Medulla oblongata (tissue), 1 donor: Measurements from ENCODE around the gene UBE2V1.
"Not testable (repeated sequence)": the region's sequence is repeated elsewhere in the genome, so short reads cannot be mapped to it uniquely, and the experiment has no call there.

ENCODE experiments used
- DNase-seq: peaks from one replicate; pipeline ENCODE4 v3.0.0-alpha.2; 2015; ENCODE audit errors: extremely low spot score

UBE2V1 gene

DNA sequence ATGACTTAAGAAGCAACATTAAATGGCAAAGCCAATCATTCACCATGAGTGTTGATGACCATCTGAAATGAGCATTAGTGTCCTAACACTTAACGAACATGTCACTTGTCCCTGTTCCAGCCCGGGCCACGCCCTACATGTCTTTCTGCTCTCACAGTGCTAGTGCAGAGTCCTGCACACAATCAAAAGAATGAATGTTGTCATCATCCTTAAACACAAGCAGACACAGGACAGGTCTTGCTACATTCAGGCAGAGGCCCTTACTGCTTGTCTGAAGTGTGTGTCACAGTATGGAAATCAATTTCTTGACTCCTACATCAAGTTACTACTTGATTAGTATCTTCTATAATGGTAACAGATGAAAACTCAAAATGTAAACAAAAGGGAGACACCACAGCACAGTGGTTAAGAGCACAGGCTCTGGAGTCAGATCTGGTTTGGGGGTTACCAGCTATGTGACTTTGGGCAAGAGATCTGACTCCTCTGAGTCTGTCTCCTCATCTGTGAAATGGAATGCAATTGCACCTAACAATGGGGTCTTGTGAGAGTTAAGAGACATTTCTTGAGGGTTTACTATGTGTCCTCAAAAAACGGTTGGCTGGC is 17.4 kb downstream of the UBE2V1 start:
- DNase-seq, result no peak

DNA sequence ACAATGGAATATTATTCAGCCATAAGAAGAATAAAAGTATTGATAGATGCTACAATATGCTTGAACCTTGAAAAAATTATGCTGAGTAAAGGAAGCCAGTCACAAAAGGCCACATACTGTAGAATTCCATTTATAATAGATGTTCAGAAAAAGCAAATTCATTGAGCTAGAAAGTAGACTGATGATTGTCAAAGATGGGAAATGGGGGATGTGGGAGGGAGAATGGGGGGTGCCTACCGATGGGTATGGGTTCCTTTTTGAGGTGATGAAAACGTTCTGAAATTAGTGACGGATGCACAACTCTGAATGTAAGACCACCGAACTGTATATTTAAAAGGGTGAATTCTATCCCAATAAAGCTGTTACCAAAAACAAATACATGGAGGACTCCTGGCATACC is 18.4 kb downstream of the UBE2V1 start:
- no peak for DNase-seq

DNA sequence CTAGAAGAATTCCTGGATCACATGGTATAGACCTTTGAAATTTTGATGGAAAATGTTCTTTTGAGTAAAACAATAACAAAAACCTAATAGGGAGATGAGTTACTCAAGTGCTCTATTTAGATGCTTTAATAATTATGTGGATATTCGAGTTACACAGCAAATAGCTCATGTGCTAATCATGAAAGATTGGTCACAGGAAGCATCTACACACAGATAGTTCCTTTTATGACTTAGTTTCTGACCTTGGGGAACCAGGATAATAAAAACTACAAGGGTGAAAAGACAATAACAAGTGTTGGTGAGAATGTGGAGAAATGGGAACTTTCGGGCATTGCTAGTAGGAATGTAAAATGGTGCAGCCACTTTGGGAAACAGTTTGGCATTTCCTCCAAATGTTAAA is 19.7 kb downstream of the UBE2V1 start:
- DNase-seq, result no peak

DNA sequence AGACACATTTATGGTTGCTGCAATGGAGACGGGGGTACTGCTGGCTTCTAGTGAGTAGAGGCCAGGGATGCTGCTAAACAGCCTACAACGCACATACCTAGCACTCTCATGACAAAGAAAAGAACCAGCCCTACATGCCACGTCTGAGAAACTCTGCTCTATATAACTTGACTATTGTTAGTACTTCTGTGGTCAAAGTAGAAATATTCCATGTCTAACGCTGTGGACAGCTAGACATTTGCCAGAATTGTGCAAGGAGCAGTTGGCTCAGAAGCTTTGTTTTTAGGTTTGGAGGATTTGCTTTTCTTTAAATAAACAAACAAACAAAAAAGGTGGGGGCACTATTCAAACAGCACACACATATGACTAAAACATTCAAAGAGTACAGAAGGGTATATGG is 20.5 kb downstream of the UBE2V1 start:
- DNase-seq, result no peak

DNA sequence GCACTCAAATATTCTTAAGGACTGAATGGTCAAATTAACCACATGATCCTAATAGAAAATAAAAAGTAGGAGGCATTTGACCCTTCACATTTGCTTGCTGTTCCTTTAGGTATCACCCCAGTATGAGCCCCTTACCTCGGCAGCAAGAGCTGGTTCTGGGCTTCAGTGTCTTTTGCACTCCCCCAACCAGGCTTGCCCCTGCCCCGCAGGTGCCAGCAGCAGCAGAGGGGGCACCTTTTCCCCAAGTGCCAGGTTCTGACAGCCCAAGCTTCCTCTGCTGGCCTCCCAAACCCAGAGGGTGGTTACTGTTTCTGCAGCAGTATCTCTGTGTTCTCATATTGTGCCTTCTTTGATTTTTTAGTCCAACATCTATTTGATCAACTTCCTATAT is 23.2 kb downstream of the UBE2V1 start:
- DNase-seq, result no peak

DNA sequence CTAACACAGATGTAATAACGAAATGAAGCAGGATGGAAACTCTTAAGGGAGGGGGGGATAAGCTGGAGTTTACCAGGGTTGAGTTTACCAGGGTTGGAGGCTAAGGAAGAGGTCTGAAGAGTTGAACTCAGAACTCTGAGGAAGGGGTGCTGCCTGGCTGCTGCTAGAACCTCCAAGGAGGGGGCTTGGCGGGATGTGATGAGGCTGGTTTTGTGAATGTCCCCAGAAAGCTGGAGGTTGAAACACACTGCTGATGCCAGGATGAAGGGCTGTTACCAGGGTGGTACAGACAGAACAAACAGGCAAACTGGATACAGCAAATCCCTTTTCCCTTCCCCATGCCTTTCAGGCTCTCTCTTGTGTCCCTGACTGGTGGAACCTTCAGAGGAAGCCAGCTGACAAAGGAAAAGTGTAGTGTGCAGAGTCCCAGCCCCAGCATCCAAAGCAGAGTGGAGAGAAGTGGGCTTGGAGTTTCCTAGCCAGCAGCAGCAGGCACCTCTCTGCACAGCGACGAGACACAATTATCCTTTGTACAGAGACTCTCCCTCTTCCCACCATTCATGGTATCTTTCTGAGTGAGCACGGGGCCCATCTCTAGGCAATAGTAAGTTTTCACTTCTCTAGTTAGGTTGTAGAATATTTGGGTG is 23.7 kb downstream of the UBE2V1 start:
- peak; percentile 65 for DNase-seq

DNA sequence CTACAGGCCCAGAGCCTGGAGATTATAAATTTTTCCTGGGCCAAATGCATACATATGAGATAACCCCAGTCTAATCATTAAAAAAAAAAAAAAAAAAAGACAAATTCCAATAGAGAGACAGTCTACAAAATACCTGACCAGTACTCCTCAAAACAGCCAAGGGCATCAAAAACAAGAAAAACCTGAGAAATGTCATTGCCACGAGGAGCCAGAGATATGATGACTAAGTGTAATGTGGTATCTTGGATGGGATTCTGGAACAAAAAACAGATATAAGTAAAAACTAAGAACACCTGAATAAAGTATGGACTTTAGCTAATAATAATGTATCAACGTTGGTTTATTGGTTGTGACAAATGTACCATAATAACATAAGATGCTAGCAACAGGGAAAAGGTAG is 24.9 kb downstream of the UBE2V1 start:
- no peak for DNase-seq

DNA sequence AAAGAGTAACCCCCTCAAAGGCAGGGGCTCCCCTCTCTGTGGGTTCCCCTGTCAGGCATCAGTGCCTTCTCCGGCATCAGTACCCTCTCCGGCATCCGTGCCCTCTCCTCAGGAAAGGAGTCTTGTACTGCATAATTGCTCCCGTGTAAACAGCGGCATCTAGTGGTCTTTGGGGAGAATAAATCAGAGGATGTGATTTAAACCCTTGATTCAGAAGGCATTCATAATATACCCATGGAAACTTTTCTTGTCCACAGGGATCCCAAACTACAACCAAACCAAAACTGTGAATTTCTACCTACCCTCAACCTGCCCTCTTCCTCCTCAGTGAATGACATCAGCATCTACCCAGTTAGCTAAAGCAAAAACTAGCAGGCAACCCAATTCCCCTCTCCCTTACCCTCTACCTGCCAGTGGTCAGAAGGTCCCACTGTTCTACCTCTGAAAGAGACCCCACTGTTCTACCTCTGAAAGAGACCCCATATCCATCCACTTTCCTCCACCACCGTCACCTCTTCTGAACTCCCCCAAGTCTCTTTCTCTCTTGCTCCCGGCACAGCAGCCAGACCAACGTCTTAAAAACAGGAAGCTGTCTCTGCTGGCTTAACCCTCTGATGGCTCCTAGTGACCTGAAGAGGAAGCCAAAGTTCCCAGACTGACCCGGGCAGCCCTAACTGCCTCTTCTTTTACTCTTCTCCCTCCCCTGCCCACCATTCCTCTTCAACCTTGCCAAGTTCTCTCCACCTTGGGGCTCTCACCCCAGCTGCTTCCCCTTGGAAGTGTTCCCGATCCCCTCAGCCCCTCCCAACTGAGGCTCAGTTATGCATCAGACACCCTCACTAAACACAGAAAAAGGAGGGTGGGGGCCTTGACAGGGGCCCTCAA is 27.2 kb downstream of the UBE2V1 start:
- DNase-seq, result peak; percentile 87

DNA sequence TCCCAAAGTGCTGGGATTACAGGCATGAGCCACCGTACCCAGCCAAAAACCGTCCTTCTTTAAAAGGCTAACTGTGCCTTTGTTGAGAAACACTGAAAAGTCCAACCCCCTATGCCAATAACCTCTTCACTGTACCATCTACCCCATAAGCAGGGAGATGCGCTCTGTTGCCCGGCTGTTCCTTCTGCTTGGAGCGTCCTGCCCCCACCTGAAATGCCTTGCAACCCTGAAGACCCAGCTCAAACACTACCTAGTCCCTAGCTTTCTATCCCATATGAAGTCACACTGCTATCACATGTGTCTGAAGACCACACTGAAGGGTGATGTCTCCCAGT is 27.8 kb downstream of the UBE2V1 start:
- no peak for DNase-seq

DNA sequence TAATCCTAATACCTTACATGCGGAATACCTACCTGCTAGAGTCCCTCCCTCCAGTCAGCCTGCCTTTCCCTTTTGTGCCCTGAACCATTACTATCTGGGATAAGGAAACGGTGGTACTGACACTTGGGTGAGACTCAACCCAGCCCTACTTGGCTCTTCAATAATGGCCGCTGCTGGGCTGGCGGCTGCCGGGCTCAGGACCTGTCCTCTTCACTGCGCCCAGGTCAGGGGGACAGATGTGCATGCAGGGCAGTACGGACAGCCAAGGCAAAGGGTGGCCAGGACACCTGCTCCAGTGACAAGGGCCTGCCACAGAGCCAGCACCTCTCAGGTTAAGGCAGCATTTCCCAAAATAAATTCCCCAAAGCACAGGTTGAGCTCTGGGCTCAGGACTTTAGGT is 29.9 kb downstream of the UBE2V1 start:
- DNase-seq, result no peak

DNA sequence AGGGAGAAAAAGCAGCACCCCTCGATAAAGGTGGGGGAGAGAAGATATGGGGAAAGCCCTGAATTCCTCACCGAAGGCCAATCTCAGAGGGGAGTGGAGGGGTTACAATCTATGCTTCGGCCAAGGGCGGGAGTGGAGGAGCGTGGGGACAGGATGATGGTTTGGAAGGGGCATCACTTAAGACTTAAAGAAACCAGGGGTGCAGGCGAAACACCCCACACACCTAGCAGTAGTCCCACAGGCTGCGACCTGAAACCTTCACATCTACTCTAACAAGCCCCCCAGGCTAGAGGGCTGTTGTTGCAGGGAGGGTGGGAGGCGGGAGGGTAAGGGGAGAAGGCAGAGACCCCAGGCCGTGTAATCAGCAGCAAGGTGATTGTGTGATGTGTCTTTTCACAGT is 30.9 kb downstream of the UBE2V1 start:
- not testable (repeated sequence) for DNase-seq

DNA sequence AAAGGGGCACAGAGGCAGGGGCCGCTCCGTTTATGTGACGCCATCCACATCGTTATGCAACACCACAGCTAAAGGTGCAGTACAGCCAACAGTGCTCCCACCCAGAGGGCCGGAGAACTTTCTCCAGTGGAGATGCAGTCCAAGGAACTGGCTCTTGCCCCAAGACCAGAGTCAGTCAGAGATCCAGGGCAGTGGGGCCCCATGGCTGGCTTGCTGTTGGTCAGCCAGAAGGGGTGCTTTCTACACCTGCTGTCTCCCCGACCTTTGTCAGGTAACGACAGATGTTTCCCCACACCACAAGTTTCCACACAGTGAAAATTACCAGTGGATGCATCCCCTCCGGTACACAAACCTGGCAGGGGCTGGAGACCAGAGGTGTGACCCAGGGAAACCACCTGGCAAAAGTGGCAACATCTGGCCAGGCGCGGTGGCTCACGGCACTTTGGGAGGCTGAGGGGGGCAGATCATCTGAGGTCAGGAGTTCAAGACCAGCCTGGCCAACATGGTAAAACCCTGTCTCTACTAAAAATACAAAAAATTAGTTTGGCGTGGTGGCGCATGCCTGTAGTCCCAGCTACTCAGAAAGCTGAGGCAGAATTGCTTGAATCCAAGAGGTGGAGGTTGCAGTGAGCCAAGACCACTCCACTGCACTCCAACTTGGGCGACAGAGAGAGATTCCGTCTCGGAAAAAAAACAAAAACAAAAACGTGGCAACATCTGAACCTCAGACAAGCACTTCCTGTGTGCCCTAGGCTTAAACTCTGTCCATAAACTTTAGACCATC is 34.9 kb downstream of the UBE2V1 start:
- no peak for DNase-seq

DNA sequence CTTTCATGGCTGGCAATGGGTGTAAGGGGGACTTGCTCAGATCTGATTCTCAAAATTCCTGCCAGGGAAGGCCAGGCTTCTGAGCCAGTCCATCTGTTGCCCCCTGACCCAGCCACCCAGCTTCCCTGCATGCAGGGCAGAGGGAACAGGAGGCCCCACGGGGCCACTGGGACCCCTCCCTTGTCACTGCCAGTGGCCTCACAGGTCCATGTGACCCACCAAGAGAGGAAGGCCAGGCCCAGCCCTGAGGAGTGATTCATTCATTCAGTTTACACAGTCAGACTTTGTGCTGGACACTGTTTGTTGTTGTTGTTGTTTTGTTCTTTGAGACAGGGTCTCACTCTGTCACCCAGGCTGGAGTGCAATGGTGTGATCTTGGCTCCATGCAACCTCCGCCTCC is 39.5 kb downstream of the UBE2V1 start:
- no peak for DNase-seq

DNA sequence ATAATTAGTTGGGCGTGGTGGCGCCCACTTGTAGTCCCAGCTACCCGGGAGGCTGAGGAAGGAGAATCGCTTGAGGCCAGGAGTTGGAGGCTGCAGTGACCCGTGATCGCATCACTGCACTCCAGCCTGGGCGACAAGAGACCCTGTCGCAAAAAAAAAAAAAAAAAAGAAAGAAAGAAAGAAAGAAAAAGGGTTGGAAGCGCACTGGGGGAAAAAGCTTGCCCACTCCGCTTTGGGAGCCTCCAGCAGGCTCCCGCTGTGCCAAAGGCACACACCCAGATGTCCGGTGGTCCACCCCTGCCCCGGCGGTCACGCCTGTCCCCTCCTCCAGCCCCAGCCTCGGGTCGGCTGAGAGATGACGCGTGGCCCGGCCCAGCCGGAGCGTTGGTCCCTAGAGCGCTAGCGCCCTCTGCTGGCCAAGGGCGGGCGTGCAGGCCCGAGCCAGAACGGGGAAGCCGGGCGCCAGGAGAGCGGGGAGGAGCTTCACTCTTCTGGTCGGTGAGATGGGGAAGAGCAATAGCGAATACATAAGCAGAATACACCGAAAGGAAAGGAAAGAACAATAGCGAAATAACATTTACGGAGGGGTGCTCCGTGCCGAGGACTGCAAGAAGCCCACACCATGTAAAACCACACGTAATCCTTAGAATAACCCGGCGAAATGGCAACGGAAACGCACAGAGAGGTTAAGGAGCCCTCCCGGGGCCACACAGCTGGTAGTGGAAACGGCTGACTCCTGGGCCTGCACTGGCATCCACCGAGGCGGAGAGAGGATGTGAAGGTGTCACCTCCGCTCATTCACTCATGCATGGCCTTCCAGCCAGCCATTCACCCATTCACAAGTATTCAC is 41.7 kb downstream of the UBE2V1 start:
- DNase-seq, result peak; percentile 92

DNA sequence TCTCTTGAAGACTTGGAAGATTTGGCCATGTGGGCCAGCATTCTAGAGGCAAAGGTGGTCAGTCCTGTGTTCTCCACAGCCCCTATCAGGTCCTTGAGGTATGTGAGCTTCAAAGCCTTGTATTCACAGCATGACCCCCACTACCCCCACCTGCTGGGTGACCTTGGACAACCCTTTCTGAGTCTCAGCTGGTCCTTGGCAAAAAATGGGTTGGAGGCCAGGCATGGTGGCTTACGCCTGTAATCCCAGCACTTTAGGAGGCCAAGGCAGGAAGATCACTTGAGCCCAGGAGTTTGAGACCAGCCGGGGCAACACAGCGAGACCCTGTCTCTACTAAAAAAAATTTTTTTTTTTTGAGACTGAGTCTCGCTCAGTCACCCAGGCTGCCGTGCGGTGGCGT is 42.6 kb downstream of the UBE2V1 start:
- DNase-seq, result no peak

DNA sequence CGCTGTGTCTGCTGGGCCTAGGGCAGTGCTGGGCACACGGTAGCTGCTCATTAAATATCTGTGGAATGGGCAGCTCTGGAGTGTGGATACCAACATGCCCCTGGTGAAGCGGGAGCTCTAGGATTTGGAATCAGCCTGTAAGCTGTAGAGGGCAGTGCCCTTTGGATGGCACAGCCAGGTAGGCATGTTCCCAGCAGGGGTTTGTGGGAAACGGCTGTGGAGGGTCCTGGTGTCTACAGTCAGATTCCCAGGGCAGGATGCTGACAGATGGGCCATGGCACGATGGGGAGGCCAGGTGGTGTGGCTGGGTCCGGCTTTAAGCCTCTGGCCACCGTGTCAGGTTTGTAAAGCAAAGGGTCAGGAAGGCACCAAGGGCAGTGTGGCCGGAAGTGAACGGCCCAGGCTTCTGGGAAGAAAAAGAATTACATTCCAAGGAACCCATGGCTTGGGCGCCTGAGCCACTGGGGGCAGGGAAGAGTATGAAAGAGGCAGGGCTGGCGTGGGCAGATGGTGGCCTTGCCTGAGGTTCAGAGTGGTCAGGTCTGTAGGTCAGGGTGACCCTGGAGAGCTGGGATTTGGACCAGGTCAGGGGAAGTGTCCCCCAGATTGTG is 44.8 kb downstream of the UBE2V1 start:
- no peak for DNase-seq

DNA sequence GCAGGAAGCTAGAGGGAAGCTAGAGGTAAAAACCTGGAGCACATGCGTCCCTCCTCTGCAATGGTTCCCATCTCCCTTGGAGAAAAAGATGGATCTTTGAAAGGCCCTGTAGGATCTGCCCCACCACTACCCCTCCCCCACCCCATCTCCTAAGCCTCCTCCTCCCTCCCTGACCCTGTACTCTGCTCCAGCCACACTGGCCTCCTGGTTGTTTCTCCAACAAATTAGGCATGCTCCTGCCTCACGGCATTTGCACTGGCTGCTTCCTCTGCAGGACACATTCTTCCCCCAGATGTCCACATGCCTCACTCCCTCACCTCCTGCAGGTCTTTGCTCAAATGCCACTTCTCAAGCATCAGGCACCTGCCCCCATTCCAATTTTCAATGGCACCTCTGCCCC is 45.5 kb downstream of the UBE2V1 start:
- DNase-seq, result no peak

DNA sequence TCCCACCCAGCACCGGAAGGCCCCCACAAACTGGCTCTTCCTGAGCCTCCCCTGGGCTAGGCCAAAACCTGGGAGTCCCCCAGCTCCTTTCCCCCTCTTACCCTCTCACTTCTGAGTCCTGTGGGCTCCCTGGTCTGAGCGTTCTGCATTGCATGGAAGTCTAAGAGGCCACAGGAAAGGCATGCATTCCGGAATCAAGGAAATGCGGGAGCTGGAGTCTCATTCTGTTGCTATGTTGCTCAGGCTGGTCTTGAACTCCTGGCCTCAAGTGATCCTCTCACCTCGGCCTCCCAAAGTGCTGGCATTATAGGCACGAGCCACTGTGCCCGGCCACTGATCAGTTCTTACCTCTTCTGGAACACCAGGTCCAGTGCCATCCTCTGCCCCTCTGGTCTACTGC is 45.9 kb downstream of the UBE2V1 start:
- no peak for DNase-seq

DNA sequence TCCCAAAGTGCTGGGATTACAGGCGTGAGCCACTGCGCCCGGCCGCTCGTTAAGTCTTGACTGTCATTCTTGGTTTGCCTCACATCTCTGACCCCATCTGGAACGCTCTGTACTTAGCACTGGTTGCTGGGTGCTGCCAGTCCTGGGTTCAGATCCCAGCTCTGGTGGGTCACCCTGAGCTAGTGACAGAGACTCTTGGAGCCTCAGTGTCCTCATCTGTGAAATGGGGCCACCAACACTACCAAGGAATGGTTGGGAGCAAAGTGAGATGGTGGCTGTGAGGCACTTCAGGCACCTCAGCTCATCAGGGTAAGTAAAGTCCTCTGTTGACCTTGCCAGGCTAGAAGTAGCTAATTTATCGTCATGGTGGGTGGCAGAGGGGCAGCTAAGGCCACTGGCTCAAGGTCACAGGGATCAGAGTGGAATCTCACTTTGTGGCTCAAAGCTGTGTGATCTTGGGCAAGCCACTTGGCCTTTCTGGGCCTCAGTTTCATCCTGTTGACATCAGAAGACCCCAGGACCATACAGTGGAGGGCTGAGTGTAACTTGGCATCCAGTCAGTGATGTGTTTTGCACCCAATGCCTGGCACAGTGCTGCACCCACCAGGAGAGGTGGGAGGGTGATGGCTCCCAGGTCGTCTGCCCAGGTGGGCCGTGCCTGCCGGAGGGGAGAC is 46.7 kb downstream of the UBE2V1 start:
- DNase-seq, result no peak

DNA sequence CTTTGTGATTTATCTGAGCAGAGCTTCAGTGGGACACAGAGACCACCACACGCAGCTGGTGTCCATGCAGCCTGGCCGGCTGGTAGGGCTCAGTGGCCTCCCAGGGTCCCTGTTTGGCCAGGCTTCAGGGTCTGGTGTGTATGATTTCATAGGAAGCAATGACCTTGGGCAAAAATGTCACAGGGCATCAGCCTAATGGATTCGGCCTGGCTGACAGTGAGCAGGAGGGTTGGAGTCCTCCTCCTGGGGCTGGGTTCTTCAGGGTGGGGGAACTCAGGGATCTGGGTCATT is 47.7 kb downstream of the UBE2V1 start:
- no peak for DNase-seq

DNA sequence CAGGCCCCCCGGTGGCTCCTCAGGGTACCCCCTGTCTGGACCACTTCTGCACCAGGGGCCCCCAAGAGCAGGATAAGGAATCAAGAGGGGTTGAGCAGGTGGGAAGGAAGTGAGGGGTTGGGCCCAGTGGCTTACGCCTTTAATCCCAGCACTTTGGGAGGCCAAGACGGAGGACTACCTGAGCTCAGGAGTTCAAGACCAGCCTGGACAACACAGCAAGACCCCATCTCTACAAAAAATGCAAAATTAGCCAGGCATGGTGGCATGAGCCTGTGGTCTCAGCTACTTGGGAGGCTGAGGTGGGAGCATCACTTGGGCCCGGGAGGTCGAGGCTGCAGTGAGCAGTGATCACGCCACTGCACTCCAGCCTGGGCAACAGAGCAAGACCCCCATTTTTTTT is 49.2 kb downstream of the UBE2V1 start:
- not testable (repeated sequence) for DNase-seq
